DND-41 (cell line): ENCODE results near the gene TEAD1.

Source experiments
- ATAC-seq: fragments of 200-7000 bp; cut with Tn5 transposase; 3 replicates; pipeline ENCODE4 v1.9.1; 2021; ENCODE audit warnings: low read depth; ENCODE audit not compliant: insufficient read depth
- DNase-seq: peaks from one replicate; pipeline ENCODE4 v3.0.0-alpha.2; 2020
- H2AFZ ChIP-seq: 2 replicates; pipeline ENCODE4 v1.6.0; 2012; ENCODE audit warnings: low read depth, low read length
- H3K27ac ChIP-seq: 2 replicates; pipeline ENCODE4 v1.5.1; 2012; ENCODE audit warnings: low read length, inconsistent platforms
- H3K27me3 ChIP-seq: fragments of 200-600 bp; sonication (generic); 2 replicates; pipeline ENCODE4 v1.6.0; 2012; ENCODE audit warnings: low read length, mild to moderate bottlenecking, inconsistent platforms; ENCODE audit not compliant: insufficient read depth, poor library complexity
- H3K36me3 ChIP-seq: 2 replicates; pipeline ENCODE4 v1.5.1; 2012; ENCODE audit warnings: low read length, inconsistent platforms; ENCODE audit not compliant: insufficient read depth
- H3K4me1 ChIP-seq: 2 replicates; pipeline ENCODE4 v1.5.1; 2012; ENCODE audit warnings: mild to moderate bottlenecking, low read length; ENCODE audit not compliant: insufficient read depth
- H3K4me2 ChIP-seq: 2 replicates; pipeline ENCODE4 v1.6.0; 2012; ENCODE audit warnings: mild to moderate bottlenecking, moderate library complexity, low read length, inconsistent platforms; ENCODE audit not compliant: insufficient read depth
- H3K4me3 ChIP-seq, 2 experiments: fragments of 200-600 bp in 1 of 2; shearing (Covaris generic) in 1 of 2; 2 replicates each; pipeline ENCODE4 v1.5.1; 2012 to 2016; ENCODE audit warnings: inconsistent platforms in 2 of 2, low read length in 2 of 2, mild to moderate bottlenecking in 2 of 2, low read depth in 1 of 2, moderate library complexity in 1 of 2
- H3K79me2 ChIP-seq: 2 replicates; pipeline ENCODE4 v1.6.0; 2012; ENCODE audit warnings: low read length, inconsistent platforms; ENCODE audit not compliant: insufficient read depth
- H3K9ac ChIP-seq: 2 replicates; pipeline ENCODE4 v1.6.0; 2012; ENCODE audit warnings: low read depth, mild to moderate bottlenecking, inconsistent platforms, low read length, moderate library complexity
- H3K9me3 ChIP-seq: 2 replicates; pipeline ENCODE4 v1.5.1; 2012; ENCODE audit warnings: low read length, moderate library complexity, mild to moderate bottlenecking, inconsistent platforms; ENCODE audit not compliant: insufficient read depth, severe bottlenecking
- H4K20me1 ChIP-seq: 2 replicates; pipeline ENCODE4 v1.6.0; 2012; ENCODE audit warnings: low read length; ENCODE audit not compliant: insufficient read depth
- CTCF ChIP-seq: IDR thresholded peaks from 2 replicates; pipeline ENCODE4 v1.5.1; 2012; ENCODE audit warnings: borderline replicate concordance, low read length, moderate library complexity, mild to moderate bottlenecking; ENCODE audit not compliant: poor library complexity, severe bottlenecking; ENCODE audit errors: extremely low read depth
- EZH2 ChIP-seq: IDR thresholded peaks from 3 replicates; pipeline ENCODE4 v1.6.1; 2012; ENCODE audit warnings: borderline replicate concordance, low read depth, mild to moderate bottlenecking, moderate library complexity, low read length, inconsistent platforms; ENCODE audit not compliant: severe bottlenecking

Gene TEAD1

GRCh38 chr11:12885717-12886239, 211.6 kb downstream of the TEAD1 start:
- DNase-seq = no peak
- Histone ChIP-seq H3K27ac (no peak overlapping the region), H3K27me3 (peaks cover 9% of the 10 kb centered on the region), H4K20me1 (no peaks in the 10 kb centered on the region), H3K4me1 (no peaks in the 10 kb centered on the region), H3K4me3 (no peak overlapping the region), H3K9ac (no peak overlapping the region), H3K79me2 (no peaks in the 10 kb centered on the region), H3K9me3 (no peaks in the 10 kb centered on the region), H2AFZ (no peak overlapping the region), H3K36me3 (no peaks in the 10 kb centered on the region), H3K4me2 (no peak overlapping the region)
- TF ChIP-seq EZH2 = no peak
- TF ChIP-seq CTCF = no peak
- no peak for ATAC-seq

DNA sequence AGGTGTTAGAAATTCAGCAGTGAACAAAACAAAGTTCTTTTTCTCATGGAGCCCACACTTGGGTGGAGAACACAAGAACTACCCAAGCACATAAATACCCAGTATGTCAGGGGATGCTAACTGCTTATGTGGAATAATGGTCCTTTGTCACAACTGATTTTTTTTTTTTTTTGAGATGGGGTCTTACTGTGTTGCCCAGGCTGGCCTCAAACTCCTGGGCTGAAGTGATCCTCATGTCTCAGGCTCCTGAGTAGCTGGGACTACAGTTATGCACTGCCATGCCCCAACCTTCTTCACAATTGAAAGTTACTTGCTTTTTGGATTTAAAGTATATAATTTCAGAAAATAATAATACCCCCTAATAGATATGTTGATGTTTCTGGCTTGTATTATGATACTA, 212.3 kb downstream of the TEAD1 start:
- no peak for ATAC-seq
- Histone ChIP-seq H3K79me2 (no peaks in the 10 kb centered on the region), H3K9me3 (no peaks in the 10 kb centered on the region)

GRCh38 chr11:12888525-12889158, 214.4 kb downstream of the TEAD1 start:
- Histone ChIP-seq H2AFZ (no peak overlapping the region), H4K20me1 (peaks cover 3% of the 10 kb centered on the region), H3K9me3 (no peaks in the 10 kb centered on the region), H3K27me3 (peaks cover 12% of the 10 kb centered on the region), H3K4me2 (no peak overlapping the region), H3K27ac (no peak overlapping the region), H3K4me1 (no peaks in the 10 kb centered on the region), H3K4me3 (no peak overlapping the region), H3K36me3 (no peaks in the 10 kb centered on the region), H3K79me2 (no peaks in the 10 kb centered on the region), H3K9ac (no peak overlapping the region)
- DNase-seq (peak; percentile 74), ATAC-seq (peak; percentile 92)
- TF ChIP-seq CTCF = peak; percentile 89
- TF ChIP-seq EZH2 = no peak

More for the DNA sequence above, 212.3 kb downstream of the TEAD1 start:
- no peak for DNase-seq
- Histone ChIP-seq H3K27ac (no peak overlapping the region), H3K9ac (no peak overlapping the region), H2AFZ (no peak overlapping the region), H3K4me3 (no peak overlapping the region), H3K27me3 (peaks cover 9% of the 10 kb centered on the region), H3K36me3 (no peaks in the 10 kb centered on the region), H3K4me2 (no peak overlapping the region), H4K20me1 (no peaks in the 10 kb centered on the region), H3K4me1 (no peaks in the 10 kb centered on the region)
- TF ChIP-seq EZH2 (no peak), CTCF (no peak)
